Left forelimb (tissue), 1 donor: Measurements from ENCODE around the gene SPTB.
"Not testable (repeated sequence)": the region's sequence is repeated elsewhere in the genome, so short reads cannot be mapped to it uniquely, and the experiment has no call there.

Experiments
- DNase-seq: peaks from one replicate; pipeline ENCODE4 v3.0.0-alpha.2; 2018; ENCODE audit warnings: low spot score

Gene SPTB

DNA sequence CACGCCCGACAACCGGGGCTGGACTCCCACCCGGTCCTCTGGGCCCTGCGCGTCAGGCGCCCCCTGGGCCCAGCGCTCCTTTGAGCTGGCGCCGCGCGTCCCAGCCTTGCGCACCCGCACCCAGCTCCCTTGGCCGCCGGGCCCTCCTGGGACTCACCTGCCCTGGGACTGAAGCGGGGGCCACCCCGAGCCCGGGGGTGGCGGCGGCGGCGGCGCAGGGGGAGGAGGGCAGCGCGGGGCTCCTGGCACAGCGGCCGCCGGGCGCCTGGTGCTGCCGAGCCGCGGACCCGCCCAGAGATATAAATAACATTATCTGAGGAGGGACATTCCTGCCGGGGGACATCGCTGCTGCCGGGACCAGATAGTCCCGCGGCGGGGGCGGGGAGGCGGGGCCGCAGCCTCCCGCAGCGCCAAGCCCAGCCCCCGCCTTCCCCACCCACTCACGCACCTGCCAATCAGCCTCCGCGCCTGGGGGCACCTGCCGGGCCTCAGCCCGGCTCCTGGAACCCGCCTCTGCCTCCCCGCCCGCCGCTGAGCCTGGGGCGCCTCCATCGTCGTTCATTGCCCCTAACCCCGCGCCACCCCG, at the start of gene SPTB:
TSS of gene SPTB (minus strand) at position 273 of the 586 bp plus-strand sequence. CDS start 56,813 bp downstream, outside the sequence.
- DNase-seq: peak; percentile 67

GRCh38 chr14:64929014-64929359, 49.3 kb upstream of the SPTB start:
- no peak for DNase-seq

DNA sequence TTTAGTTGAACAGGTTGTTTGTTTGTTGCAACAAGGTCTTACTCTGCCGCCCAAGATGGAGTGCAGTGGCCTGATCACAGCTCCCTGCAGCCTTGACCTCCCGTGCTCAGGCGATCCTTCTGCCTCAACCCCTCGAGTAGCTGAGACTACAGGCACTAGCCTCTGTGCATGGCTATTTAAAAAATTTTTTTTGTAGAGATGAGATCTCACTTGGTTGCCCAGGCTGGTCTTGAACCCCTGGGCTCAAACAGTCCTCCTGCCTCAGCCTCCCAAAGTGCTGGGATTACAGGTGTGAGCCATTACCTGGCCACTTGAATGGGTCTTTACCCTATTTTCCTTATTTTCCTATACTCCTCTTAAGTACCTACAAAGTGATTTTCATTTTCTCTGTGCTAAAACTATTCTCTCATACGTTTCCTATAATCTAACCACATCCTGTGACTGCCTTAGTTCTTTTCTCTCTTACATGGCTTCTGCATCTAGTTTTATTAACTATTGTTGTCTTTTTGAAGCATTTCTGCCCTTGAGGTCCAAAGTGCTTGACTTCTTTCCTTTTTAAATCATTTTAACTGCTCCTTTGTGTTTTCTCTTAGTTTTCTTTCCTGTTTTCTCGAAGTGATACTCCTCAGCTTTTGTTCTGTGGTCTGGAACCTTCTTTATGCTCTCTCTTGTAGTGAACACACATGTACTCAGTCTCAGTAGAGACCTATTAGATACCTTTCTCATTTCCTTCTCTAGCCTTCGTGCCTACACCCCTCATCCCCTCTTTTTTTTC, 48.7 kb upstream of the SPTB start:
- no peak for DNase-seq

- DNase-seq: no peak
Measured at GRCh38 chr14:64927031-64927430, 47.3 kb upstream of the SPTB start.

GRCh38 chr14:64926398-64926995, 46.8 kb upstream of the SPTB start:
- no peak for DNase-seq

DNA sequence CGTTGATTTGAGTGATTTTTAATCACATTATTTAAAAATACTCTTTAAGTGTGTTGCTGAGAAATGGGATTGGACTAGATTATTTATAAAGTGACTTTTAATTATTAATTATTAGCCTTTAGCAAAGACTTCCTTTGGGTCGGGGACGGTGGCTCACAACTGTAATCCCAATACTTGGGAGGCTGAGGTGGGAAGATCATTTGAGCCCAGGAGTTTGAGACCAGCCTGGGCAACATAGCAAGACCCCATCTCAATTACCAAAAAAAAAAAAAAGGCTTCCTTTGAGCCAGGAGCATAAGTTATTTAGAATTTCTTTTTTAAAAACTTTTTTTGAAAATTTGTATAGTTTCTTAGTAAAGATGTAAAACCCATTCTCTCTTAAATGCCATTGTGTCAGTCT, 43.3 kb upstream of the SPTB start:
- no peak for DNase-seq

DNA sequence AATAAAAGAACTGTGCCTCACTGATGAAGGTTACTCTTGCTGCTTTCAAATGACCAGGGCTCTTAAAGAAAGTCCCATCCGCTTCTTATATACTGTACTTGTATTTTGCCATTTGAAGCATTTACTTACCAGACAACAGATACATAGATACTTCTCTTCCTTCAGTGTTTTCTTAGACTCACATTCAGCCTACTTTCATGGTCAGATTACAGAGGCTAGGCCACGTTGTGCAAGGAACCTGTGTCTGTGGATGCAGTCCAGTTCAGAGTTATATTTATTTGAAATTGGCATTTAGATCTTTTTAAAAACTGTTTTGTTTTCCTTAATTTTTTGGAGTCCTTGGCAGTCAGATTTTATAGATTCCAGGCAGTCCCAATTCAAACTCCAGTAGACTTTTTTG, 40.8 kb upstream of the SPTB start:
- no peak for DNase-seq

DNA sequence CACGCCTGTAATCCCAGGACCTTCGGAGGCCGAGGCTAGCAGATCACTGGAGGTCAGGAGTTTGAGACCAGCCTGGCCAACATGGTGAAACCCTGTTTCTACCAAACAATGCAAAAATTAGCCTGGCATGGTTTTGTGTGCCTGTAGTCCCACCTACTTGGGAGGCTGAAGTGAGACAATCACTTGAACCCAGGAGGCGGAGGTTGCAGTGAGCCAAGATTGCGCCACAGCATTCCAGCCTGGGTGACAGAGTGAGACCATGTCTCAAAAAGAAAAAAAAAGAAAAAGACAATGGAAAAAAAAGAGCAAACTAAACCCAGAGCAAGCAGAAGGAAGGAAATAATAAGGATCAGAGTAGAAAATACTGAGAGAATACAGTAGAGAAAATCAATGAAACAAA, 39.9 kb upstream of the SPTB start:
- DNase-seq: no peak

GRCh38 chr14:64919215-64919614, 39.5 kb upstream of the SPTB start:
- DNase-seq: no peak

GRCh38 chr14:64918216-64918615, 38.5 kb upstream of the SPTB start:
- no peak for DNase-seq

- no peak for DNase-seq
Measured at GRCh38 chr14:64915797-64916196, 36.1 kb upstream of the SPTB start.

- no peak for DNase-seq
Measured at GRCh38 chr14:64915029-64915424, 35.3 kb upstream of the SPTB start.

- peak; percentile 97 for DNase-seq
Measured at GRCh38 chr14:64914237-64915028, 34.7 kb upstream of the SPTB start, which contains the start of gene CHURC1. TSS of gene CHURC1 (plus strand) at chr14:64914455. CDS start at chr14:64914496, 41 bp downstream.

DNA sequence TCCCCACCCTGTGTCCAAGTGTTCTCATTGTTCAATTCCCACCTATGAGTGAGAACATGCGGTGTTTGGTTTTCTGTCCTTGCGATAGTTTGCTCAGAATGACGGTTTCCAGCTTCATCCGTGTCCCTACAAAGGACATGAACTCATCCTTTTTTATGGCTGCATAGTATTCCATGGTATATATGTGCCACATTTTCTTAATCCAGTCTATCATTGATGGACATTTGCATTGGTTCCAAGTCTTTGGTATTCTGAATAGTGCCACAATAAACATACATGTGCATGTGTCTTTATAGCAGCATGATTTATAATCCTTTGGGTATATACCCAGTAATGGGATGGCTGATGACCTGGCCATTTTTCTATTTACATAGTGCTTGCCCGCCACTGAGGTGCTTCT, 33.8 kb upstream of the SPTB start:
- not testable (repeated sequence) for DNase-seq

GRCh38 chr14:64912261-64912660, 32.6 kb upstream of the SPTB start:
- DNase-seq: no peak

GRCh38 chr14:64910847-64911495, 31.3 kb upstream of the SPTB start:
- no peak for DNase-seq

GRCh38 chr14:64906022-64906421, 26.3 kb upstream of the SPTB start:
- no peak for DNase-seq

- DNase-seq: no peak
Measured at GRCh38 chr14:64899958-64900357, 20.3 kb upstream of the SPTB start.

DNA sequence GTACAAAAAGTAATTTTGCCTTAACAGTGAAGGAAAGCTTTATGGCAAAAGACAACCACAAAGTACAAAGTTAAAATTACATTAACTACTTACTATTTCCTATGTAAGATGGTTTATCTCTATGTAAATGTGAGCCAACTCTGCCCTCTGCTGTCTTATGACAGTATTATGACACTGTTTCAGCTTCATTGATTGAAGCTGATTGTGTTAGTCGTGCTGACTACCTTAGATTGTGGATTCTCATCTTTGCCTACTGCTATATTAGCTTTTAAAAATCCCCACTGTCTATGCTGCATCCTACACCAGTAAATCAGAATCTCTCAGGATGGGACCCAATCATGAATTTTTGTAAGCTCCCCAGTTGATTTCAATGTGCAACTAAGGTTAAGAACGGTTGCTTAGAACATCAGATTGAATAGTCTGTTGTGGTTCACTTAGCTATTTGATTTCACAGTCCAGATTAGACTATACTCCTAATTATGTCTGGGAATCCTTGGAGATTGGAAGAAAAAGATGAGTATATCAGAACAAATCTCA, 12.2 kb upstream of the SPTB start:
- DNase-seq: no peak

GRCh38 chr14:64891173-64891838, 11.6 kb upstream of the SPTB start:
- no peak for DNase-seq

GRCh38 chr14:64889352-64889751, 9.6 kb upstream of the SPTB start:
- no peak for DNase-seq
